Measurements from ENCODE around the gene TRABD.

- no peak for TF ChIP-seq CTCF (IDR thresholded peaks at IDR 0.05)
- TF ChIP-seq POLR2A (IDR thresholded peaks at IDR 0.05) = no peak
Observed at GRCh38 chr22:50138041-50138440, 47.7 kb upstream of the TRABD start.
